Hepatocyte (in vitro differentiated cells): ENCODE data around the gene SORCS2.

Experiments used
- CTCF ChIP-seq: fragments of 200-600 bp; sonication (generic); IDR thresholded peaks from 2 replicates; pipeline ENCODE4 v1.5.1; 2016; ENCODE audit warnings: antibody characterized with exemption, mild to moderate bottlenecking; ENCODE audit not compliant: poor library complexity
- EZH2 ChIP-seq: fragments of 200-600 bp; sonication (generic); IDR thresholded peaks from 2 replicates; pipeline ENCODE4 v1.6.1; 2016; ENCODE audit warnings: antibody characterized with exemption, mild to moderate bottlenecking, borderline replicate concordance

GRCh38 chr4:7487502-7487901, 295.2 kb downstream of the SORCS2 start:
- no peak for TF ChIP-seq CTCF
- TF ChIP-seq EZH2, result no peak
